Omental fat pad (tissue), 4 donors: ENCODE results near the gene NANOS3. TPM values are rescaled to one million over a fixed set of nuclear protein-coding genes. Genes with fewer than 3 reads are reported as not detected.

ENCODE experiments used
- ATAC-seq: fragments of 150-250 bp; one replicate; pipeline ENCODE4 v1.9.1; 2016; ENCODE audit warnings: mild to moderate bottlenecking, moderate library complexity; ENCODE audit not compliant: low FRiP score
- DNase-seq: peaks from one replicate; pipeline ENCODE4 v3.0.0-alpha.2; 2019; ENCODE audit warnings: low spot score
- CTCF ChIP-seq, 3 donors: fragments of 450-650 bp; IDR thresholded peaks; one replicate each; pipeline ENCODE4 v1.5.1; 2016 to 2017; ENCODE audit warnings: antibody characterized with exemption in 3 of 3, mild to moderate bottlenecking in 3 of 3, moderate library complexity in 2 of 3
- total RNA-seq, 4 donors: library from RNA; depleted of rRNA; stranded (reverse); fragments of >200 nt; gene quantifications; one replicate each; pipeline ENCODE4 v1.1.0, GENCODE V29; 2016

Gene NANOS3
- total RNA-seq, 4 donors from 2014 or later, result not detected

DNA sequence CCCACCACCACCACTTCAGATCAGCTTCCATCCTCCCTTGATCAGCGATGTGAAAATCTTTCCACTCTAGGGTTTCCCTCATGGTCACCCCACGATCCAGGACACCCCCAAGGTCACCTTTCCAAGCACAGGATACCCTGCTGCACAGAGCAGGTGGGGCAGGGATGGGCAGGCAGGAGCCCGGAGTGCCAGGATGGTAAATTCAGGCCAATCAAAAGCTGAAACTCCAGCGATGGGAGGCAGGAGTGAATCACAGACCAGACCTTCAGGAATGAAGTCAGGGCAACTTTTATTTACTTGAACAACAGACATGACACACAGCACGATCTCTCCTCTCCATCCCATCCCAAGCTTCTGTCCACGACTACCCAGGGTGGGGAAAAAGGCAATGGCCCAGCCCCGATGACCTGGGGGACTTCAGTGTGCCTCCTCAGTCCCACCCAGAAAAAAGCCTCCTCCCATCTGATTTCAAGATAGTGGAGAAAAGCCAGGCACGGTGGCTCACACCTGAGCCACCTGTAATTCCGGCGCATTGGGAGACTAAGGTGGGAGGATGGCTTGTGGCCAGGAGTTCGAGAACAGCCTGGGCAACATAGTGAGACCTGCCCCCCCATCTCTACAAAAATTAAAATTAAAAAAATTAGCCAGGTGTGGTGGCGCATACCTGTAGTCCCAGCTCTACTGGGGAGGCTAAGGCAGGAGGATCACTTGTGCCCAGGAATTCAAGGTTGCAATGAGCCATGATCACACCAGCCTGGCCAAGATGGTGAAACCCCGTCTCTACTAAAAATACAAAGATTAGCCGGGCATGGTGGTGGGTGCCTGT is 42.5 kb upstream of the NANOS3 start:
- no peak for TF ChIP-seq CTCF (IDR thresholded peaks at IDR 0.05)
- peak; percentile 3 for ATAC-seq
- DNase-seq, result no peak

DNA sequence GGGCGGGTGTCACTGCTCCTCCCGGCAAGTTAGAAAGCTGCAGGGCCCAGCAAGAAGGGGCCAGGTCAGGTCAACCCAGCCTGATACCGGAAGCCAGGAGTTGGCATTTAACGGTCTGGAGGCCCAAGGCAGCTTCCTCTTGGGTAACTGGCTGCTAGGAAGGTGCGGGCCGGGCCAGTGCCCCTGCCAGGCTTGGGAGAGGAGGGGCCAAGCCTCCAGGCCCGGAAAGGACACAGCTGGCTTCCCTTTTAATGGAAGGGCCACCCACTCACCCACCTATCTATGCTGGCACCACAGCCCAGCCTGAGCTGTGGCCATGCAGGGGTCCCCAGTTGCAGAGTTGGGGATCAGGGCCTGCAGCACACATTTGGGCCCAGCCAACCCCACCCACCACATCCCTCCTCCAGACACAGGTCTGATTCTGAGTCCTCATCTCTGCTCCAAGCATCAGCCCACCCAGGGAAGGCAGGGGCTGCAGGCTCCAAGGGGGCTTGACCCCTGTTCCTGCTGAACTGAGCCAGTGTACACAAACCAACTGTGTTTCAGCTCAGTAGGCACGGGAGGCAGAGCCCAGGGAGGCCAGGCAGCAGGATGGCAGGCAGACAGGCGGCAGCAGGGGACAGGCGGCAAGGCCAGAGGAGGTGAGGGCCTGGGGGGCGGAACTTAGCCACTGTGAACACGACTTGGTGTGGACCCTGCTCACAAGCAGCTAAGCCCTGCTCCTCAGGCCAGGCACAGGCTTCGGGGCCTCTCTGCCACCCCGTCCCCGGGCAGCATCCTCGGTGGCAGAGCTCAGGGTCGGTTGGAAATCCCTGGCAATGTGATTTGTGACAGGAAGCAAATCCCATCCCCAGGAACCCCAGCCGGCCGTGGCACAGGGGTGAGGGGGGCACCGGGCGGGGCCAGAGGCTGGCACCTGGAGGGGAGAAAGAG is 40.9 kb upstream of the NANOS3 start:
- no peak for DNase-seq
- TF ChIP-seq CTCF (IDR thresholded peaks at IDR 0.05), result no peak
- ATAC-seq, result no peak

GRCh38 chr19:13838435-13839129 is 38.4 kb upstream of the NANOS3 start:
- no peak for ATAC-seq
- DNase-seq, result no peak
- no peak for TF ChIP-seq CTCF (IDR thresholded peaks at IDR 0.05)

DNA sequence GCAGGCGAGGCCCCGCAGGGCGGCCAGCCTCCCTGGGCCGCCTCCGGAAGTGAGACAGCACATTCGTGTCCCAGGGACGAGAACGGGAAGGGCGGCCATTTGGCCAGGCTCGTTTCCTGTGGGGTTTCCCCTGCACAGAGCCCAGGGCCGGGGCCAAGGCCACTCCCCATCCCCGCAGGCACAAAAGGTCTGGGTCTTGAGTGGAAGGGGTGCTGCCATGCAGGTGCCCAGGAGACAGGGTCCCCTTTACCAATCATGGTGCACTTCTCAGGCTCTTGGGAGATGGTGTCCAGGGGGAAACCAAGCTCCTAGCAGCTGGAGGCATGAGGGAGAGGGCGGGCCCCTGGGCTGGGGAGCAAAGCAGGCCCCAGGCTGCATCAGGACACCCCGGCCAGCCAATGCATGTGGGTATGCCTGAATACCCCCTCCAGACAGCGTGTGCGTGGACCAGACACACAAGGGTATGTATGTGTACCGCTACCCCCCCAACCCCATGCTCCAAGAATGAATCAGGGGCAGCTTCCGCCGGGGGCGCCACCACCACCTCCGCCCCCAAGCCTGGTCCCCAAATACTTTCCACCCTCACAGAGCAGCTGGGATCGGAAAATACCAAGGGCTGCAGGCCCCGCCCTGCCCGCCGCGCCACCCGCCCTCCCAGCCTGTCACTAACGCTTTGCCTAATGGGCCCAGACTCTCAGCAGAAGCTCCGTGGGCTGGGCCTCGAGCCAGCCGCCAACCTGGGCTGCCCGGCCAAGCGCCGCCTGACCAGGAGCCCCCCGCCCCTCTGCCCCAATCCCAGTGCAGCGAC is 37.6 kb upstream of the NANOS3 start:
- DNase-seq (no peak), ATAC-seq (peak; percentile 25)
- TF ChIP-seq CTCF (IDR thresholded peaks at IDR 0.05), result no peak

- no peak for TF ChIP-seq CTCF (IDR thresholded peaks at IDR 0.05)
- ATAC-seq (peak; percentile 1), DNase-seq (no peak)
Observed at GRCh38 chr19:13839938-13840304, 37.0 kb upstream of the NANOS3 start.
